ENCODE results near the gene ANKS3.
A peak's percentile ranks its signal among the peaks of the same experiment; 100 is the strongest.

The ANKS3 gene, protein sequence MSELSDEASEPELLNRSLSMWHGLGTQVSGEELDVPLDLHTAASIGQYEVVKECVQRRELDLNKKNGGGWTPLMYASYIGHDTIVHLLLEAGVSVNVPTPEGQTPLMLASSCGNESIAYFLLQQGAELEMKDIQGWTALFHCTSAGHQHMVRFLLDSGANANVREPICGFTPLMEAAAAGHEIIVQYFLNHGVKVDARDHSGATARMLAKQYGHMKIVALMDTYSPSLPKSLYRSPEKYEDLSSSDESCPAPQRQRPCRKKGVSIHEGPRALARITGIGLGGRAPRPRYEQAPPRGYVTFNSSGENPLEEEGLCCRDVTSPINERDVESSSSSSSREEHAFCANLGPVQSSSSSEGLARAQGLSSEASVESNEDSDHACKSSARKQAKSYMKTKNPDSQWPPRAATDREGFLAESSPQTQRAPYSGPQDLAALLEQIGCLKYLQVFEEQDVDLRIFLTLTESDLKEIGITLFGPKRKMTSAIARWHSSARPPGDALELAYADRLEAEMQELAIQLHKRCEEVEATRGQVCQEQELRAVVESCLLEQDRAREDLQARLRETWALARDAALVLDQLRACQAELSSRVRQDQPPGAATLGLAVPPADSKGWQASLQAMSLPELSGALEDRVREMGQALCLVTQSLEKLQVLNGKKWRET

GRCh38 chr16:4734063-4734729 lies at the start of gene ANKS3, which contains the start of gene DNAAF8:
Gene ANKS3, minus strand, starts transcription at chr16:4734271. Its CDS starts 4,122 bp downstream, at chr16:4730149.
Gene DNAAF8, plus strand, starts transcription at chr16:4734537. Its CDS starts 1,978 bp downstream, at chr16:4736515.
- peak; percentile 94 for DNase-seq (ENCODE audit: low spot score)

- DNase-seq (ENCODE audit: low spot score) = no peak
These were observed 49.3 kb upstream of the ANKS3 start for GRCh38 chr16:4783251-4783950.

GRCh38 chr16:4780235-4780634 lies 46.2 kb upstream of the ANKS3 start:
- DNase-seq (ENCODE audit: low spot score) = no peak

GRCh38 chr16:4778050-4778392 lies 44.0 kb upstream of the ANKS3 start:
- DNase-seq (ENCODE audit: low spot score) = no peak

DNA sequence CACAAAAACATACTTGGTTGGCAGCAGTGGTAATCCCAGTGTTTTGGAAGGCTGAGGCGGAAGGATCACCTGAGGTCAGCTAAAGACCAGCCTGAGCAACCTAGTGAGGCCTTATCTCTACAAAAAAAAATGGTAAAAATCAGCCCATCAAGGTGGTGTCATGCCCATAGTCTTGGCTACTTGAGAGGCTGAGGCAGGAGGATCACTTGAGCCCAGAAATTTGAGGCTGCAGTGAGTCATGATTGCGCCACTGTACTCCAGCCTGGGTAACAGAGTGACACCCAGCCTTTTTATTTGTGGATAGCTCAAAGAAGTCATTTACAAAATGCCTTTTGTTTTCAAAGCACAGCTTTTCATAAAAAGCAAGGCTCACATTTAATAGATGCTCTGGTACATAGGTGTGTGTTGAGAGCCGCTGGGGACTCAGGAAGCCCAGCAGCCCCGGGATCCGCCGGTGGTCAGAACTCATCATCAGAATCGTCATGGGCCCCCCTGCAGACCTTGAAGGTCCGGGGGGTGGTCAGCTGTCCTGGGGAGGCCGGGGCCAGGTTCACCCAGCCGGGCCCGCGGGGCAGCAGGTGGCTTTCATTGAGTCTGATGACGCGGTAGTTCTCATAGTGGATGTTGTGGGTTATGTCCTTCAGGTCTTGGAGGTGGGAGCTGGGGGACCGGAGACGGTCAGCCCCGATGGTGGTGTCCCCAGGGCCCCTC lies 43.4 kb upstream of the ANKS3 start:
- no peak for DNase-seq (ENCODE audit: low spot score)

DNA sequence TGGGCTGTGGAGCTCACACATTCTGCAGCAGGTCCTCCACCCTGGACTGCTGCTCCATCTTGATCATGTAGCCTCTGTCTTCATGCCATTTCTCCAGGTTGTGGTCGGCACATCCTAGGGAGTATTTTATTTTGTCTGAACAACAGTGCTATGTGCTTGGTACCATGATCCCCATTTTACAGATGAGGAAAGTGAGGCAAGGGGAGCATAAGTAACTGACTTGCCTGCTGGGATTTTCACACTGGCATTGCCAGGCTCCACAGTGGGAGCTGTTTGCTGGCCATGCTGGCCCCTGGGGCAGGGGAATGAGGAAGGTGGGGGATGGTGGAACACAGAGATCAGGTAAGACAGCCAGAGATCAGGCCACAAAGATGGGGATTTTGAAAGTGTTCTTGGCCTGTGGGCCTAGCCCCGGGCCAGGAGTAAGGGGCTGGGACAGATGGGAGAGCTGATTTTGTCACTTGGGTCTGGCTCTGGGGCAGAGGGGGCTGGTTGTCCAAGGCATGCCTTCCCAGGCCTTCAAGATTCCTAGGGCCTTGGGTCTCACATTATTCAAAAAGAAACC lies 42.2 kb upstream of the ANKS3 start:
- no peak for DNase-seq (ENCODE audit: low spot score)

- DNase-seq (ENCODE audit: low spot score) = no peak
These were observed 40.9 kb upstream of the ANKS3 start for GRCh38 chr16:4775005-4775404.

- no peak for DNase-seq (ENCODE audit: low spot score)
These were observed 38.3 kb upstream of the ANKS3 start for GRCh38 chr16:4772351-4772750.

DNA sequence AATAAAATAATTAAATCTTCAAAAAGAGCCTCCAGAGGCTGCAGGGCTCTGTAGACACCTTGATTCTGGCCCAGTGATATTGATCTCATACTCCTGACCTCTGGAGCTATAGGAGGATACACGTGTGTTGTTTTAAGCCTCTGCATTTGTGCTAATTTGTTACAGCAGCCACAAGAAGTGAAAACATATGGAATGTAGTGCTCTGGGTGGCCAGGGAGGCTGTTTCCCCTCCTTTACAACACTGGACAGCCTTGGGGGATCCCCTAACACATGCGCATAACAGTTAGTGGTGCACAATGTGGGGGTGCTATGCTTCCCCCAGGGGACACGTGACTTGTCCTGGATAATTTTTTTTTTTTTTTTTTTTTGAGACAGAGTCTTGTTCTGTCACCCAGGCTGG lies 37.6 kb upstream of the ANKS3 start:
- no peak for DNase-seq (ENCODE audit: low spot score)

- DNase-seq (ENCODE audit: low spot score) = no peak
These were observed 35.2 kb upstream of the ANKS3 start for GRCh38 chr16:4769306-4769638.

GRCh38 chr16:4768549-4769305 lies 34.7 kb upstream of the ANKS3 start:
- peak; percentile 98 for DNase-seq (ENCODE audit: low spot score)

DNA sequence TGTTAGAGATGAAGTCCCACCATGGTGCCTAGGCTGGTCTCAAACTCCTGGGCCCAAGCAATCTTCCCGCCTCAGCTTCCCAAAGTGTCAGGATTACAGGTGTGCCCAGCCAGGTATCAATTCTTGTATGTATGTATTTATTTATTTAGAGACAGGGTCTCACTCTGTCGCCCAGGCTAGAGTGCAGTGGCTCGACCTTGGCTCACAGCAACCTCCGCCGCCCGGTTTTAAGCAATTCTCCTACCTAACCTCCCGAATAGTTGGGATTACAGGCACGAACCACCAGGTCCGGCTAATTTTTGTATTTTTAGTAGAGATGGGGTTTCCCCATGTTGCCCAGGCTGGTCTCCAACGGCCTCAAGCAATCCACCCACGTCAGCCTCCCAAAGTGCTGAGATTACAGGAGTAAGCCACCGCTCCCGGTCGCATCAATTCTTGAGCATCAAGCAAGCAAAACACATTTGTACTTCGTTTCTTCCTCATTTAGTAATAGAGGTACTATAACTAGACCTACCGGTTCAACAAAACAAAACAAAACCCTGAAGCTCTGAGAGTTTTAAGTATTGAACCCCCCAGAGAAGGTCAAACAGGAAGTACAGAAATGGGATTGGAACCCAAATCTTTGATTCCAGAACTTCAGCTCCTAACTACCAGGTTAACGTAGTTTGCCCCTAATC lies 33.9 kb upstream of the ANKS3 start:
- no peak for DNase-seq (ENCODE audit: low spot score)

- DNase-seq (ENCODE audit: low spot score) = peak; percentile 98
These were observed 33.0 kb upstream of the ANKS3 start, which contains the start of gene ZNF500 for GRCh38 chr16:4766875-4767628. Gene ZNF500, minus strand, starts transcription at chr16:4767162. Its CDS starts 1,184 bp downstream, at chr16:4765978.

DNA sequence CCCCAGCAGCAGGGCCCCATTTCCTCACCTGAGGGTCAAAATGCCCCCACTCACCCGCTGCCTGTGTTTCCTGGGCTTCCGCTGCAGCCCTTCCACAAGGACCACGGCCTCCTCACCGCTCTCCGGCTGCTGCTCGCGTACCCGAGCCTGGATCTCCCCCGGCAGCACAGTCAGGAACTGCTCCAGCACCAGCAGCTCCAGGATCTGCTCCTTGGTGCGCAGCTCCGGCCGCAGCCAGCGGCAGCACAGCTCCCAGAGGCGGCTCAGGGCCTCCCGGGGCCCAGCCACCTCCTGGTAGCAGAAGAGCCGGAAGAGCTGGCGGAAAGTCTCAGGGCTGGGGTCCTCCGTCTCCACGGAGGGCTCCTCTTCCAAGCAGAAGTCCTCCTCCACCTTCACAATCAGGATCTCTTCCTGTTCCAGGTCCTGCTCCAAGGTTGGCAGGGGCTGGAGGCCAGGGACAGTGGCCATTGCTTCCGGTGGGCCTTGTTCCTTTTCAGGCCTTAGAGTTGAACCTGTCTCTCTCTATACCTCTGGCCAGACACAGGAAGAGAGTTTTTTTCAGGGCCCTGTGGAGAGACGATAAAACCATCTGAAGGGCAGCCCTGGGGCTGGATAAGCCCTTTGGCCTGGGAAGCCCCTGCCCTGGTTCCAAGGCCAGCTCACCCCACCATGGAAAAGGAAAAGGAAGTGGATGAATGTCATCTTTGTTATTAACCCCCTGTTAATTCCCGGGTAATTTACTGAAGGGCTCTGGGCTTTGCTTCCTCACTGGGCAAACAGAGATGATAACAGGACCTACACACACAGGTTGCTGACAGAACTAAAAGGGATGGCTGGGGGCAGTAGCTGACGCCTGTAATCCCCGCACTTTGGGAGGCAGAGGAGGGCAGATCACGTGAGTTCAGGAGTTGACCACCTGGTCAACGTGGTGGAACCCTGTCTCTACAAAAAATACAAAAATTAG lies 31.7 kb upstream of the ANKS3 start:
- DNase-seq (ENCODE audit: low spot score) = no peak

GRCh38 chr16:4763791-4764190 lies 29.7 kb upstream of the ANKS3 start:
- DNase-seq (ENCODE audit: low spot score) = no peak

DNA sequence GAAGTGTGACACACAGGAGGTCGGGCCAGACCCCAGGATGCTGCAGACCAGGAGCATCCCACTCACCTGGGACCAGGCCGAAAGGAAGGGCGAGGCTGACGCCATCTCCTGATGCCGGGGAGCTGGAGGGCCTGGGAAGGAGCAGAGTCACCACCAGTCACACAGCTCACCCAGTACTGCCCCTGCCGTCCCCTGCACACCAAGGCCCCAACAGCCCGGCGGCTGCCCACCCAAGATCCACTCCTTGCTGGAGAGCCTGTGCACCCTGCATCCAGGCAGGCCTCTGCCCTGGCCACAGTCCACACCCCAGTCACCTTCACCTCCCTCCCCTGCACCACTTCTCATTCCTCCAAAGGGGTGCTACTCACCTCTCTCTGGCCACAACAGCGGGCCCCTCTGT lies 28.1 kb upstream of the ANKS3 start:
- DNase-seq (ENCODE audit: low spot score) = no peak

GRCh38 chr16:4760221-4760910 lies 26.3 kb upstream of the ANKS3 start:
- DNase-seq (ENCODE audit: low spot score) = no peak

DNA sequence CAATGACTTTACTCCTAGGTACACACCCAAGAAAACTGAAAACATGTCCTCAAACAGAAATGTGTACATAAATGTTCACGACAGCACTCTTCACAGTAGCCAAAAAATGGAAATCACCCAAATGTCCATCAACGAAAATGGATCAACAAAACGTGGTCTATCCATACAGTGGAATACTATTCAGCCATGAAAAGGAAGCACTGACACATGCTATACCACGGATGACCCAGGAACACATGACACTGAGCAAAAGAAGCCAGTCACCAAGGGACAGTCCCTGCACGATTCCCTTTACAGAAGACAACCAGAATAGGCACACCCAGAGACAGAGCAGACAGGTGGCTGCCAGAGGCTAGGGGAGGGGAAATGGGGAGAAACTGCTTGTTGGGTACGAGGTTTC lies 21.6 kb upstream of the ANKS3 start:
- no peak for DNase-seq (ENCODE audit: low spot score)
